ENCODE measurements around the gene TDRD7. TPM values are rescaled to one million over a fixed set of nuclear protein-coding genes. Genes with fewer than 3 reads are reported as not detected.

Gene TDRD7
- total RNA-seq, 2 experiments from 2014 or later: 3.3 to 3.4 TPM

- POLR2A ChIA-PET: no interaction called here
Observed at GRCh38 chr9:97386733-97387503, 25.0 kb upstream of the TDRD7 start.

GRCh38 chr9:97387504-97387886 lies 24.4 kb upstream of the TDRD7 start:
- POLR2A ChIA-PET: no interaction called here
- CTCF ChIA-PET: interaction anchor here (0.8 to 2.8 kb wide), 15 partner anchors 9 to 228 kb away, joined by 3 to 33 read pairs (median 3); no protein-coding TSS in a partner anchor

More at GRCh38 chr9:97386733-97387503, 25.0 kb upstream of the TDRD7 start:
- CTCF ChIA-PET: interaction anchor here (0.8 to 2.8 kb wide), 16 partner anchors 9 to 229 kb away, joined by 3 to 33 read pairs (median 3); no protein-coding TSS in a partner anchor

GRCh38 chr9:97387936-97388684 lies 23.8 kb upstream of the TDRD7 start:
- POLR2A ChIA-PET: no interaction called here

GRCh38 chr9:97388721-97389238 lies 23.1 kb upstream of the TDRD7 start:
- CTCF ChIA-PET: interaction anchor here (1.1 kb wide), 1 partner anchor 10 kb away, joined by 4 read pairs; no protein-coding TSS in a partner anchor
- POLR2A ChIA-PET: no interaction called here

More at GRCh38 chr9:97387936-97388684, 23.8 kb upstream of the TDRD7 start:
- CTCF ChIA-PET: interaction anchor here (0.9 to 2.8 kb wide), 11 partner anchors 9 to 227 kb away, joined by 3 to 33 read pairs (median 3); no protein-coding TSS in a partner anchor

- CTCF ChIA-PET: no interaction called here
- POLR2A ChIA-PET: no interaction called here
Observed at GRCh38 chr9:97389249-97389648, 22.6 kb upstream of the TDRD7 start.

GRCh38 chr9:97390791-97391406 lies 21.0 kb upstream of the TDRD7 start:
- ChIA-PET CTCF (interaction anchor here (1.0 kb wide), 1 partner anchor 22 kb away, joined by 3 read pairs; no protein-coding TSS in a partner anchor), POLR2A (interaction anchor here (0.5 kb wide), 1 partner anchor 674 kb away, joined by 7 read pairs; no protein-coding TSS in a partner anchor)

GRCh38 chr9:97394881-97395280 lies 17.0 kb upstream of the TDRD7 start:
- POLR2A ChIA-PET: no interaction called here
- CTCF ChIA-PET: interaction anchor here (4.6 kb wide), 1 partner anchor 8 kb away, joined by 33 read pairs; no protein-coding TSS in a partner anchor

- CTCF ChIA-PET: interaction anchor here (4.6 kb wide), 1 partner anchor 9 kb away, joined by 33 read pairs; no protein-coding TSS in a partner anchor
- POLR2A ChIA-PET: no interaction called here
Observed at GRCh38 chr9:97395745-97396144, 16.2 kb upstream of the TDRD7 start.

- POLR2A ChIA-PET: no interaction called here
- CTCF ChIA-PET: interaction anchor here (4.6 kb wide), 1 partner anchor 10 kb away, joined by 33 read pairs; no protein-coding TSS in a partner anchor
Observed at GRCh38 chr9:97396256-97396655, 15.6 kb upstream of the TDRD7 start.

- ChIA-PET POLR2A (interaction anchor here (0.7 kb wide), 1 partner anchor 33 kb away, joined by 3 read pairs; no protein-coding TSS in a partner anchor), CTCF (interaction anchor here (1.1 to 4.6 kb wide), 4 partner anchors 11 to 201 kb away, joined by 3 to 33 read pairs (median 6); partner anchors contain the start of gene TDRD7)
Observed at GRCh38 chr9:97397220-97397619, 14.7 kb upstream of the TDRD7 start.

GRCh38 chr9:97398999-97399758 lies 12.7 kb upstream of the TDRD7 start:
- ChIA-PET POLR2A (no interaction called here), CTCF (interaction anchor here (0.9 to 4.6 kb wide), 6 partner anchors 9 to 543 kb away, joined by 3 to 33 read pairs (median 4); no protein-coding TSS in a partner anchor)

GRCh38 chr9:97403746-97404316 lies 8.1 kb upstream of the TDRD7 start:
- CTCF ChIA-PET: interaction anchor here (1.6 kb wide), 1 partner anchor 17 kb away, joined by 5 read pairs; no protein-coding TSS in a partner anchor

GRCh38 chr9:97405551-97405950 lies 6.3 kb upstream of the TDRD7 start:
- ChIA-PET CTCF (no interaction called here), POLR2A (no interaction called here)

More at GRCh38 chr9:97403746-97404316, 8.1 kb upstream of the TDRD7 start:
- POLR2A ChIA-PET: no interaction called here

GRCh38 chr9:97406620-97407177 lies 5.2 kb upstream of the TDRD7 start:
- ChIA-PET CTCF (interaction anchor here (1.3 kb wide), 1 partner anchor 550 kb away, joined by 3 read pairs; no protein-coding TSS in a partner anchor), POLR2A (no interaction called here)

GRCh38 chr9:97408562-97408961 lies 3.3 kb upstream of the TDRD7 start:
- ChIA-PET POLR2A (no interaction called here), CTCF (interaction anchor here (1.2 to 1.7 kb wide), 2 partner anchors 10 to 190 kb away, joined by 3 read pairs; no protein-coding TSS in a partner anchor)

- CTCF ChIA-PET: interaction anchor here (0.8 to 1.8 kb wide), 7 partner anchors 14 to 187 kb away, joined by 3 to 9 read pairs (median 4); no protein-coding TSS in a partner anchor
- POLR2A ChIA-PET: interaction anchor here (0.6 kb wide), 1 partner anchor 557 kb away, joined by 3 read pairs; no protein-coding TSS in a partner anchor
Observed at GRCh38 chr9:97411440-97411788, 482 bp upstream of the TDRD7 start.

GRCh38 chr9:97412626-97413385 lies 910 bp downstream of the TDRD7 start:
- ChIA-PET CTCF (interaction anchor here (0.6 to 2.7 kb wide), 11 partner anchors 10 to 556 kb away, joined by 3 to 9 read pairs (median 4); no protein-coding TSS in a partner anchor), POLR2A (no interaction called here)

Data from activated CD8-positive, alpha-beta memory T cell treated with anti-CD3 and anti-CD28 coated beads for 36 hours (primary cell).